Mucosa of rectum (tissue), 2 donors: ENCODE results near the gene CHCHD2.
"Not testable (repeated sequence)": the region's sequence is repeated elsewhere in the genome, so short reads cannot be mapped to it uniquely, and the experiment has no call there.

Experiments used
- H3K27ac ChIP-seq, 2 donors: one replicate each; pipeline ENCODE4 v1.7.0; 2013; ENCODE audit warnings: inconsistent platforms in 2 of 2, low read depth in 2 of 2, low read length in 2 of 2
- H3K27me3 ChIP-seq, 2 donors: one replicate each; pipeline ENCODE4 v1.7.0; 2013; ENCODE audit warnings: low read length in 2 of 2; ENCODE audit not compliant: control insufficient read depth in 2 of 2, insufficient read depth in 2 of 2
- H3K36me3 ChIP-seq, 2 donors: one replicate each; pipeline ENCODE4 v1.7.0; 2013; ENCODE audit warnings: low read length in 2 of 2; ENCODE audit not compliant: control insufficient read depth in 2 of 2, insufficient read depth in 2 of 2
- H3K4me1 ChIP-seq, 2 donors: one replicate each; pipeline ENCODE4 v1.7.0; 2013; ENCODE audit warnings: low read length in 2 of 2, mild to moderate bottlenecking in 1 of 2; ENCODE audit not compliant: control insufficient read depth in 2 of 2, insufficient read depth in 2 of 2
- H3K4me3 ChIP-seq, 2 donors: one replicate each; pipeline ENCODE4 v1.7.0; 2013; ENCODE audit warnings: low read length in 2 of 2
- H3K9ac ChIP-seq, 2 donors: one replicate each; pipeline ENCODE4 v1.7.0; 2013; ENCODE audit warnings: low read length in 2 of 2, low read depth in 1 of 2, mild to moderate bottlenecking in 1 of 2
- H3K9me3 ChIP-seq, 2 donors: one replicate each; pipeline ENCODE4 v1.7.0; 2013; ENCODE audit warnings: low read length in 2 of 2; ENCODE audit not compliant: control insufficient read depth in 2 of 2
- donor health status: healthy.
- donor health status: Normal muscosa, but diverticular disease.

CHCHD2 gene, protein sequence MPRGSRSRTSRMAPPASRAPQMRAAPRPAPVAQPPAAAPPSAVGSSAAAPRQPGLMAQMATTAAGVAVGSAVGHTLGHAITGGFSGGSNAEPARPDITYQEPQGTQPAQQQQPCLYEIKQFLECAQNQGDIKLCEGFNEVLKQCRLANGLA

DNA sequence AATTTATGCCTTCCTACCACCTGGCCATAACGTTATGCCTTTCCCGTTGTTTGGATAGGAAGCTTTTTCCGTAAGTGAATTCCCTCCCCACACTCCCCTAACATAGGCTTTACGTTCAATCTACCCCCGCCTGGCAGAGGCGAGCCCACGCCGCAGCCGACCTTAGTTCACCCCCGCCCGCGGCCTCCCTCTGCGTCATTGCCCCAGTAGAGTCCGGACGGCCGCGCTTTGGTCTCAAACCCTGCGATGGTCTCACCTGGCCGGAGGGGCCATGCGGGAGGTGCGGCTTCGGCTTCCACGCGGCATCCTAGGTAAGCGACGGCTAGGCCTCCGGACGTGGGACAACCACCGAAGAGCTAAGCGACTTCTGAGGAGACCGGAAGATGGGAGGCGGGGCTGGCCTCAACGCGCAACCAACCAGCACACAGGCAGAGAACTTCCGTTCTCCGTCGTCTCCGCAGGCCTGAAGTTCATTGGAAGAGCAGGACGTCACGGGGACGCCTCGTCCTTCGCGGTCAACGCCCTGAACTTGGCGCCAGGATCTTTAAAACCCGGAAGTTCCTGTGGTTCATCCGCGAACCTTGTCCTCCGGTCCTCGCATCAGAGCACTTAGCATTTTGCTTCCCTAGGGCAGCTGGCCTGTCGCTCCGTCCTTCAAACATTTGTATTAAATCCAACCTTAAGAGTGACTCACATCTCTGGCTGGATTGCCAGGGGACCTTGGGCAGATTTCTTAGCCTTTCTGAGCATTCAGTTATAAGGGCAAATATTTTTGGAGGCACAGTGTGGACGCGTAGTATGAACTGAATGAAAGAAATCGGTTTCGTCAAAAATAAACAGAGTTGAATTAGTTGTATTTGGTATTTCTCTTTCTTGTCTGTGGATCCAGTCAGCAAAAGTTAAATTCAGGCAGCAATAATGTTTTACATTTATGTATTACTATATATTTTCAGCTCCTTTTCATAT is at the start of gene CHCHD2:
CHCHD2 (minus strand) TSS at position 369 of the 966 bp plus-strand sequence; CDS start at position 306, 63 bp downstream.
- Histone ChIP-seq H3K4me3 (peak within 1 kb of the TSS; percentile 70 to 95), H3K27ac (peak within 1 kb of the TSS; percentile 96 to 97), H3K36me3 (peaks cover 20 to 25% of the 10 kb centered on the region in 2 donors), H3K9me3 (no peaks in the 10 kb centered on the region), H3K4me1 (peaks cover 0 to 9% of the 10 kb centered on the region in 2 donors), H3K27me3 (no peaks in the 10 kb centered on the region), H3K9ac (peak within 1 kb of the TSS; percentile 98 to 99)

- H3K4me1 ChIP-seq, H3K27ac ChIP-seq, H3K36me3 ChIP-seq, H3K27me3 ChIP-seq, H3K9me3 ChIP-seq, H3K4me3 ChIP-seq, H3K9ac ChIP-seq: not testable (repeated sequence)
These were observed 24.8 kb upstream of the CHCHD2 start for GRCh38 chr7:56131062-56131461.

DNA sequence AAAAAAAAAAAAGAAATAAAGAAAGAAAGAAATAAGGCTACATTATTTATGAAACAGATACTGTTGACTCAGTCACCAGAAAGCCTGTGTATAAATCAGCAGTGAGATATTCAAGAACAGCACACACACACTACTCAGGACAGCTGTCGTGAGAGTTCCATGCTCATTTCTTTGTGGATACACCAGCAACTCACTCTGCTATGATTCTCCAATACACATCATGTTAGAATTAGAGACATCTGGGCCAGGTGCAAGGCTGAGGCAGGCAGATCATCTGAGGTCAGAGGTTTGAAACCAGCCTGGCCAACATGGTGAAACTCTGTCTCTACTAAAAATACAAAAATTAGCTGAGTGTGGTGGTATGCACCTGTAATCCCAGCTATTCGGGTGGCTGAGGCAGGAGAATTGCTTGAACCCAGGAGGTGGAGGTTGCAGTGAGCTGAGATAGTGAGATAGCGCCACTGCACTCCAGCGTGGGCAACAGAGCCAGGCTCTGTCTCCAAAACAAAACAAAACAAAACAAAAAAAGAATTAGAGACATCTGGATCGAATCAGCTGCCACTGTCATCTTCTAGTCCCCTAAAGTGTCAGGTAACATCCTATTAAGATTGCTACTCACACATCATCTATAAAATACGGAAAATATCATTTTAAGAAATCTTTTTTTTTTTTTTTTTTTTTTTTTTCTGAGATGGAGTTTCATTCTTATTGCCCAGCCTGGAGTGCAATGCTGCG is 21.1 kb upstream of the CHCHD2 start:
- no peaks in the 10 kb centered on the region for H3K4me1 ChIP-seq
- no peak overlapping the region for H3K4me3 ChIP-seq
- H3K27ac ChIP-seq = no peak overlapping the region
- H3K36me3 ChIP-seq = no peaks in the 10 kb centered on the region
- no peaks in the 10 kb centered on the region for H3K27me3 ChIP-seq
- no peak overlapping the region for H3K9ac ChIP-seq
- H3K9me3 ChIP-seq = no peaks in the 10 kb centered on the region

- Histone ChIP-seq H3K36me3 (no peaks in the 10 kb centered on the region), H3K27ac (no peak overlapping the region)
These were observed 19.6 kb upstream of the CHCHD2 start for GRCh38 chr7:56125831-56126230.

DNA sequence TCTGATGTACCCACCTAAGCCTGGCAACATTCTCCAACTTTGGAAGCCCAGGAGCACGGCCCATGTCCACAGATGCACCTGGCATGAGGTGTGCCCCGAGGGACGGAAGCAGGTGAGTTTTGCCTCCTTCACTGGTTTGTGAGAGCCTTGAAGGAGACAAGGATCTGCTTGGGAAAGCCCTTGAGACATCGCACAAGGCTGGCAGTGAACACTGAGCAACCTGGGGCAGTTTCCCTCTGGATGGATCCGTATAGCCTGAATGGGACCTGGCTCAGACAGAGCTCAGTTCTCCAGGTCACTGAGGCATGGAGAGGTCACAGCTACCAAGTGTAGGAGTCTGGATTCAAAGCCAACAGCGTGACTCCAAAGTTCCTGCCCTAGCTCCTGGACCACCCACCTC is 18.7 kb upstream of the CHCHD2 start:
- Histone ChIP-seq H3K9ac (no peak overlapping the region), H3K27ac (no peak overlapping the region), H3K4me1 (no peaks in the 10 kb centered on the region), H3K36me3 (no peaks in the 10 kb centered on the region), H3K27me3 (no peaks in the 10 kb centered on the region), H3K9me3 (no peaks in the 10 kb centered on the region), H3K4me3 (no peak overlapping the region)

More at GRCh38 chr7:56125831-56126230, 19.6 kb upstream of the CHCHD2 start:
- no peak overlapping the region for H3K9ac ChIP-seq
- H3K27me3 ChIP-seq = no peaks in the 10 kb centered on the region
- H3K4me3 ChIP-seq = no peak overlapping the region
- no peaks in the 10 kb centered on the region for H3K4me1 ChIP-seq
- H3K9me3 ChIP-seq = no peaks in the 10 kb centered on the region

- Histone ChIP-seq H3K4me3 (no peak overlapping the region), H3K4me1 (no peaks in the 10 kb centered on the region), H3K36me3 (no peaks in the 10 kb centered on the region), H3K9ac (no peak overlapping the region), H3K27me3 (no peaks in the 10 kb centered on the region), H3K27ac (no peak overlapping the region), H3K9me3 (no peaks in the 10 kb centered on the region)
These were observed 15.2 kb upstream of the CHCHD2 start for GRCh38 chr7:56121440-56121839.

- Histone ChIP-seq H3K4me3 (peak within 1 kb of the TSS in 1 of 2 donors; percentile 31), H3K4me1 (no peaks in the 10 kb centered on the region), H3K9me3 (no peaks in the 10 kb centered on the region), H3K27ac (no peak within 1 kb of the TSS), H3K27me3 (no peaks in the 10 kb centered on the region), H3K9ac (no peak within 1 kb of the TSS), H3K36me3 (no peaks in the 10 kb centered on the region)
These were observed 9.7 kb upstream of the CHCHD2 start, which contains the start of gene NUPR2 for GRCh38 chr7:56115852-56116538. TSS of gene NUPR2 (minus strand) at chr7:56116417. CDS start at chr7:56116314, 103 bp downstream.

- H3K9me3 ChIP-seq, H3K9ac ChIP-seq, H3K27ac ChIP-seq, H3K36me3 ChIP-seq, H3K4me1 ChIP-seq, H3K4me3 ChIP-seq, H3K27me3 ChIP-seq: not testable (repeated sequence)
These were observed 6.0 kb upstream of the CHCHD2 start for GRCh38 chr7:56112244-56112643.

DNA sequence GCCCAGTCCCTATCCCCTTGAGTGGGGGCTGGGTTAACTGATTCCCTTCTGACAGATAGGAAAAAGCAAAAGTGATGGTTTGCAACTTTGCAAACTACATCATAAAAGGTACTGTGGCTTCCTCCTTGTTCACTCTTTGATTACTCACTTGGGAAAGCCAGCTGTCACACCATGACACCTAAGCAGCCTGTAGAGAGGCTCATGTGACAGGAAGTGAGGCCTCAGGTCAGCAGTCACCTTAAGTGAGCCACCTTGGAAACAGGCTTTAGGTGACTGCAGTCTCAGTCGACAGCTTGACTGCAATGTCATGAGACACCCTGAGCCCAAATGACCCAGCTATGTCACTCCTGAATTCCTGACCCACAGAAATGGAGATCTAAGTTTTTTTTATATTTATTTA is 4.3 kb upstream of the CHCHD2 start:
- Histone ChIP-seq H3K27me3 (no peaks in the 10 kb centered on the region), H3K27ac (no peak overlapping the region), H3K4me3 (no peak overlapping the region), H3K9me3 (no peaks in the 10 kb centered on the region), H3K4me1 (peaks cover 0 to 4% of the 10 kb centered on the region in 2 donors), H3K9ac (no peak overlapping the region), H3K36me3 (no peaks in the 10 kb centered on the region)
